ENCODE measurements around the gene CSN1S1.
"Not testable (repeated sequence)": the region's sequence is repeated elsewhere in the genome, so short reads cannot be mapped to it uniquely, and the experiment has no call there.

Gene CSN1S1, protein sequence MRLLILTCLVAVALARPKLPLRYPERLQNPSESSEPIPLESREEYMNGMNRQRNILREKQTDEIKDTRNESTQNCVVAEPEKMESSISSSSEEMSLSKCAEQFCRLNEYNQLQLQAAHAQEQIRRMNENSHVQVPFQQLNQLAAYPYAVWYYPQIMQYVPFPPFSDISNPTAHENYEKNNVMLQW

DNA sequence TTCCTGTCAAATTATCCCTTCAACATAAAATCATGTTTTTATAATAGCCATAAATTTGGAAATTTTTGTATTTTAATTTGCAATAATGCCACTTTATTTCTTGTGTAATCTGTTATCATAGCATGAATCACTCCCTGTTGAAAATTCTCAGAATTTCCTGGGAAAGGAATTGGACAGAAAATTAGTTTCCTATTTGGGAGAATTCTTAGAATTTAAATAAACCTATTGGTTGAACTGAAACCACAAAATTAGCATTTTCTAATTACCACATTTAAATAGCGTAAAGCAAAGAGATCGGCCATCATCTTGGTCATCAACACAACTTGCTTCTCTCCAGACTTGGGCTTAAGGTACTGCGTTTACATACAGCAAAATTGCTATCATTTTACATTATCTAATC, at the start of gene CSN1S1:
TSS of gene CSN1S1 (plus strand) at position 301 of the 400 bp plus-strand sequence. CDS start 1,488 bp downstream, outside the sequence.
- no peak for DNase-seq

DNA sequence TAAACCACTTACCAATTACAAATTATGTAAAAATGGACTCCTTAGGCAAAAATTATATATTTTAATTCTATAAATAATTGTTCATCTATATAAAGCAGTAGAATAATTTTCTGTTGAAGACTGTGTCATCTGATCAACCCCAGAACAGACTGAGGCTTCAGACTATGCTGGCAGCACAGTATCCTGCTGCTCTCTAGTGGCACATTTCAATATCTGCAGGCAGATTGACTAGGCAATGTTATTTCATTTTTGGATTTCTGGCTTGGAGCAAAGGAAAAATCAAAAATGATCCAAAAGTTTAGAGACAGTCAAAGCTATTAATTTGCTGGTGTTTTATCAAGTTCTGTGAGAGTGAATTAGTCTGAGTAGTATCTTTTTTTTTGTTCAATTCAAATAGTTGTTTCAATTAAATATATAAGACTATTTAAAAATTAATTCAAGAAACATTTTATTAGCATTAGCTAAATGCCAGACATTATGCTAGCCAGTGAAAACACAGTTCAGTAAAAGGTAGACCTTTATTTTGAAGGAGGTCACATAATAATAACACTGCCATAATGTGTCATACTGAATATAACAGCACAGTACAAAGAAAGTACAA, 49.6 kb upstream of the CSN1S1 start:
- peak; percentile 35 for DNase-seq

DNA sequence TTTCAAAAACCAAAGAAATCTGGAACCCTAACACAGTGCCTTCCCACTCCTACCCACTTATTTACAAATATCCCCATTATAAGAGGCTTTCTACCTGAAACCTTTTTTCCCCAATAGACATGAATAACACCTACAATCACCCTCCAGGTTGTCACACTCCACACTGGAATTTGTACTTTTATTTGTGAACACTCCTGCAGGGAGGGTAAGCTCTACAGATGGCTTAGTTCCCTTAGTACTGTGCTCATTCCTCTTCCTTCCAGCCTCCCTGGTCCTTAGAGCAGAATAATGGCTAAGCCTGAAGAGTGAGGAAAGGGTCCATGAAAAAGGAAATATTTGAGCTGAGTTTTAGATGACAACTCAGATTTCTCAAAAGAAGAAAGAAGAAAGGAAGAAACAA, 48.7 kb upstream of the CSN1S1 start:
- no peak for DNase-seq

DNA sequence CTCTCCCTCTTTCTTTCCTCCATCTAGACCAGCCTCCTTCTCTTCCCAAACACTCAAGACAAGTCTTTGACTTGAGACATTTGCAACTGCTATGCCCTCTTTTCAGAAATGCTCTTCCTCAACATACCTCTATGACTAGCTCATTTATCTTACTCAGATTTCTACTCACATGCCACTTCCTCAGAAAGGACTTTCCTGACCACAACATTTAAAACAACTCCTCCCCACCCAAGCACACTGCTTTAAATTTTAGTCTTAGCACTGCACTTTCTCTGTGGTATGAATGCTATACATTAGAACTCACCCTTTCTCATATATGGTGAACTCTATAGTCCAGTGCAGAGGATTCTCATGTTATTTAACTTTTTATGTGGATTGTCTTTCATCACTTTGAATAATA, 42.5 kb upstream of the CSN1S1 start:
- DNase-seq, result no peak

DNA sequence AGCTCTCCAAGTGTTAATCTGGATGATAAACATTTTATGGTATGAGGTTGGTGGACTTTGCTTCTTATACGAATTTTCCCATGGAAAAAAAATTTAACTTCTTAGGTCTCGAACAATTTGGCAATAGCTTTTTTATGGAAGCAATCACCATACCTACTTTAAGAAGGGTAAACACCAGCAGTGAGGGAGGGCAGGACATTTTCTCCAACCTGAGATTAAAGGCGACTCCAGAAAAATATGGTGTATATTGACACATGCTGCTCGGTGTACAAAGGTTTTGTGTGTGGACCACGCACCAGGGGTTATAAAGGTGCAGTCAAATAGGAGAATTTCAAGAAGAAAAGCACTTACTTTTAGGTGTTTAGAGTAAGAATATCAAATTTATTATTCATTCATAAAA, 36.7 kb upstream of the CSN1S1 start:
- DNase-seq, result no peak

DNA sequence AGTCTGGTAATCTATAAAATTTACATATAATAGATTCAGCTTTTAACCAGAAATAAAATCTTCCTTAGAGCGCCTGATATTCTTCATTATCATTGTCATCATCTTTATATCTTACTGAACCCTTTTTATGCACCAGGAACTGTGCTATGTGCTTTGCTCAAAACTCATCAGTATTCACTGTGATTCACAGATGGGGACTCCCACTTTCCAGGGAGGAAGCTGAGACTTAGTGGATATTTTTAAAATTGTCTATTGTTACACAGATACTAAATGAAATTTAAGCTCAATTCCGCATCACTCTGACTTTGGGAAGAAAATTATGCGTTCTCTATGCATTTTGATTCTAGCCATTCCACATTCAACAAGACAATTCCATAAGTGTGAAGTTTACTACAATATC, 36.1 kb upstream of the CSN1S1 start:
- DNase-seq, result no peak

DNA sequence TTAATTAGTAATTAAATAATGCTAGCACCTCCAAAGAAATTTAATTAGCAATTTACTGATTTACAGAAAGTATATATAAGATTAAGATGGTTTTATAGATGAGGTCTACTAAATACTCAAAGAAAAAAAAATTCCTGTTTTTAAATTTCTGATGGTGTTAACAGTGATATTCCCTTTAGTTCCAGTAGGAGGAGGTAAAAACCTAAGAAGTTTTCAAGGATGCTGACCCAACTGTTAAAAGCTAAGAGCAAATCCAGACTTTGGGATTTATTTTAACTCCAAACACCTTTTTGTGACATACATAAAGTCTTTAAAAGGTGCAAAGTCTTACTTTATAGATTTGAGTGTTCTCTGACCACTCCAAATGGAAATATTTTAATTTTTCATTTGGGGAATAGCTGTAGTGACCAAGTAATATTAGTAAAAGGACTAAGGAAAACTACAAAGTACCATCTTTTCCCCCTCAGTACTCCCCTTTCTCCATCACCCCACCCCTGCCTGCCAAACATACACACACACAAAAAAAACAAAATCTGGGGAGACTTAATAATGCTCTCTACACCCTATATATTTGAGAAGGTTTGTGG, 34.2 kb upstream of the CSN1S1 start:
- no peak for DNase-seq

DNA sequence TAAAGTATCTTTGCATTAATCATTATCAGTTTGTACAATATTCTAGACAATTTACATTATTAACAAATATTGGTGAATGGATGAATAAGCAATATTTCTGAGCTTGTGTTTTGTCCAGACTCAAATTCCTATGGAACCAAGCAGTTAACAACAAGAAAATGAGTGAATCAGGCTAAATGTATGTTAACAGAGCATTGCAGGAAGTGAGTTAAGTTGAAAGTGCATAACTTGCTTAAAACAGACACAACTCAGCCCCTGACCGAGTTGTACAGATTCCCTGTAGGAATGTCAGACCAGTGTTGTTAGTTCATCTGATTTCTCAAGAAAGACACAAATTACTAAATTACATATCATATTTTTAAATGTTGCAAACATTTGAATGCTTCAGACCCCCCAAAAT, 23.7 kb upstream of the CSN1S1 start:
- no peak for DNase-seq

DNA sequence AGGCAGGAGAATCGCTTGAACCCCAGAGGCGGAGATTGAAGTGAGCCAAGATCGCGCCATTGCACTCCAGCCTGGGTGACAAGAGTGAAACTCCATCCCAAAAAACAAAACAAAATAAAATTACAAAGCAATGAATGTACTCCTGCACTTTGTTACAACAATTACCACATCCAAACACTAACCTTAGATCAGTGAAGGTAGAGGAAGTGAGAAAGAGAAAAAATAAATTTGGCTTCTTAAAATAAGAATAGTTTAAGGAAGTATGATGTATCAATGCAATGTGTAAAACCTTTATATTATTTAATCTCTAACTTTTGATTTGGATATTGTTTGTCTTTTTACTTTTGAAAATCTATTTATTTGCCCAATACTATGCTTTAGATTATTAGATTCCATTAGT, 21.7 kb upstream of the CSN1S1 start:
- DNase-seq, result no peak

DNA sequence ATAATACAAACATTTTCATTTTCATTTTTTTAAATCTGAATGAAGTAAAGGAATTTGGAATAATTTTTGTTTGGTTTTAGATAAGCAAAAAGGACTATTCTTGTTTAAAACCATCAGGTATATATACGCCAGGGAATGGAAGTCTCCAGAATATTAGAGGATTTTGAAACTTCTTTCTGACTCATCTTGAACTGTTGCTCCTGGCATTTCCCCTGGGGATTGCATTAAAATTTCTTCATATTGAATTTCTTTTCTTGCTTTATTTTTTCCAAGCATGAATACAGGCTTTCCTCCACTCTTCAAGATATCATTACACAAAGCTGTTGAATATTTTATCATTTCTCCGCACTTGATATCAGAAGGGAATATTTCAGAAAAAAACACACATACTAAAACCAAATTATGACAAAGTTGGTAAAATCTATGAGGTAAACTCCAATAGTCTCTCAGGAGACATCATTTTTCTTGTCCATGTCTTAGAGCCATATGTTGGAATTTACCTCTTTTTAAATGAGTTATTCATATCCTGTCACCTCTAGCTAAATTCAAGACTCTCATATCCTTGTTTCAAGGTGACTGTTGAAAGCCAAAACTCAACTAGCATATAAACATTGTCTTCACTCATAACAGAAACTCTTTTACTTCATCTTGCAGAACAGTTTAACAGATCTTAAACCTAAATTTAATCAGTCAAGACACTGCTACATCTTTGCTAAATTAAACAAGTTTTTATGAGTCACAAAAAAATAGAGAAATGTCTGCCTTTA, 20.7 kb upstream of the CSN1S1 start:
- no peak for DNase-seq

DNA sequence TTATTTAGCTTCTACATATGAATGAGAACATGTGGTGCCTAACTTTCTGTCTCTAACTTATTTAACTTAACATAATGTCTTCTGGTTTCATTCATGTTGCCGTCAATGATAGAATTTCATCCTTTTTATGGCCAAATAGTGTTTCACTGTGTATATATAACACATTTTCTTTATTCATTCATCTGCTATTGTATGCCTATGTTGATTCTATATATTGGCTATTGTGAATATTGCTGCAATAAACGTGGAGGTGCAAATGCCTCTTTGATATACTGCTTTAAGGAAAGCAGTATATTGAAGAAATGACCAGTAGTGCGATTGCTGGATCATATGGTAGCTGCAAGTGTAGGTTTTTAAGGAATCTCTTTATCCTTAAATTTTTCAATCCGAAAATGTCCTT, 10.0 kb upstream of the CSN1S1 start:
- no peak for DNase-seq

DNA sequence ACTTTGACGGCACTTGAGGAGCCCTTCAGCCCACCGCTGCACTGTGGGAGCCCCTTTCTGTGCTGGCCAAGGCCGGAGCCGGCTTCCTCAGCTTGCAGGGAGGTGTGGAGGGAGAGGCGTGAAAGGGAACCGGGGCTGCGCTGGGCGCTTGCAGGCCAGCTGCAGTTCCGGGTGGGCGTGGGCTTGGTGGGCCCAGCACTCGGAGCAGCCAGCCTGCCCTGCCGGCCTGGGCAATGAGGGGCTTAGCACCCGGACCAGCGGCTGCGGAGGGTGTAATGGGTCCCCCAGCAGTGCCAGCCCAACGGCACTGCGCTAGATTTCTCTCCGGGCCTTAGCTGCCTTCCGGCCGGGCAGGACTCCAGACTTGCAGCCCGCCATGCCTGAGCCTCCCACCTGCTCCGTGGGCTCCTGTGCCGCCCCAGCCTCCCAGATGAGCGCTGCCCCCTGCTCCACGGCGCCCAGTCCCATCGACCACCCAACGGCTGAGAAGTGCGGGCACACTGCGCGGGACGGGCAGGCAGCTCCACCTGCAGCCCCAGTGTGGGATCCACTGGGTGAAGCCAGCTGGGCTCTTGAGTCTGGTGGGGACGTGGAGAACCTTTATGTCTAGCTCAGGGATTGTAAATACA, 7.0 kb upstream of the CSN1S1 start:
- DNase-seq, result not testable (repeated sequence)

DNA sequence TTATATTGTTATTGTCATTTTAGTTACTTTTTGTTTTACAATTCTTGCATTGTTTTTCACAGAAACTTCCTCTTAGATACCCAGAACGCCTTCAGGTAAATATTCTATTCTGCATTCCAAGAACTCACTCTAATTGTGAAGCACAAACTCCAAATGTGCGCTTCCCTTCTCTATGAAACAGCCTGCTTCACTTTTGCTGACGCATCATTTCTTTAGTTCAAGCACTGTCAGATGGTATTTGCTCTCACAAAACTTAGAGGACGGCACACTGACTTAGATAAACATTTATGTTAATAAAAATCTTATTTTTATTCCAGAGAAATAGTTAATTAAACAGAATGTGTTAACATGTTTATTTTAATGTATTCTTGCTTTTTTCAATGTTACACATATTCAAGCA, 3.3 kb downstream of the CSN1S1 start:
- DNase-seq, result no peak

DNA sequence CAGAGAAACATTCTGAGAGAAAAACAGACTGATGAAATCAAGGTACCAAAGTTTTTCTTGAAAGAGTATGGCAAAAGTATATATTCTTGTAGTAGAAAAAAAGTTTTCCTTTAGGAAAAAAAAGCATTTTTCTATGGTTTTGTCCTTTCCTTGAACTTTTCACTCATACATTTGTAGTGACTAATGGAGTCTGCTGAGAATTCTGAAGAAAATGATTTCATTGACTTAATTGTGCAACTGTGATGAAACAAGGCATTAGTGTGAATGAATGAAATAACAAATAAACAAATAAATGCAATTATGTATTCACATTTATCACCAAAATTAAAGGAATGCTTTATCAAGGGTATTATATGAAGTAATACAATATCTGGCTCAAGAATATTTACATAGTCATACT, 5.7 kb downstream of the CSN1S1 start:
- no peak for DNase-seq

DNA sequence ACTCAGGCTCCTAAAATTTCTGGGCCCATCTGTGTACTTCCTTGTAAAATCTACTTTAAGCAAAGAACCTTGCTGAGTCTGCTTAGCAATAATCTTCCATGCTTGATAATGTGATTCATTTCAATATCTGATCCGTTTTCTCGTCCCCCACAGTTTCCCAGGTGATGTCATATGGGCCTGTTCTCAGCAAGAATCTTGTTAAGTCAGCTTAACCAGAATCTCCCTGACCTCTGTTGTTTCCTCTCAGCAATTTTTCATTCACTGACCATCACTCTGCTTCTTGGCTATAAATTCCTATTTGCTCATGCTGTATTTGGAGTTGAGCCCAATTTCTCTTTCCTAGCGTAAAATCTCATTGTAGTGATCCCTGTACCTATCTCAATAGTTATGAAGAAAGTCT, 20.7 kb downstream of the CSN1S1 start:
- no peak for DNase-seq

DNA sequence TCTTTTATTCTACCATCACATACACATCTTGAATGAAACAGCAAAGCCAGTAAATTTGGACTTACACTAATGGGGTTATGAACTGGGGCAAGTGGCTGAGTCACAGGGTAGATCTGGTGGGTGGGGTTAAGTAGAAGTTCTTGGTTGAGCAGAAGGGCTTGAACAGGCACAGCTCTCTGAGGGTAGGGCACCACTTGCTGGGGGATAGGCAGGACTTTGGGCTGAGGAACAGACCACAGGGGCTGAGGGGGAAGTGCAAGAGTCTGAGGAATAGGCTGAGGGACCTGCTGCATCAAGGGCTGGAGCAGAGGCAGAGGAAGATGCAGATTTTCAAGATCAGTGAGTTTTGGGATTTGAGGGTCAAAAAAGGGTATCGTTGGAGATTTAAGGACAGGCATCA, 26.3 kb downstream of the CSN1S1 start:
- DNase-seq, result no peak

DNA sequence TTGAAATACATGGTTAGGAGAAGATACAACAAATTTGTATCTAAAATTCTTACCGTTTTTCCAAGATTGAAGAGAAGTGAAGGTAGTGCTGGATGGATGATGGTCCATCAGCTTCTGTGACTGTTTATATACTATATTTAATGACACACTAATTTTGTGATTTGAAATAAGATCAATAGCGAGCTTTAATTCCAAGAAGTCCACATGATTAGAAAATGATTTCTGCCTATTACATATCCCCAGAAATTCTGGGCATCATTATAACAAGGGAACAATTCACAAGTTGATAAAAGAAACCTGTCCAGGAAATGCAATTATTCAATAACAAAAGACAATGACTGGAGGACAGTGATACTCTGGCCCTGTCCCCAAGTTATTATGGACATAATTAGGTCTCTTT, 34.8 kb downstream of the CSN1S1 start, which contains the start of gene CSN2:
TSS of gene CSN2 (minus strand) at position 101 of the 400 bp plus-strand sequence. CDS start 4,733 bp downstream, outside the sequence.
- no peak for DNase-seq

DNA sequence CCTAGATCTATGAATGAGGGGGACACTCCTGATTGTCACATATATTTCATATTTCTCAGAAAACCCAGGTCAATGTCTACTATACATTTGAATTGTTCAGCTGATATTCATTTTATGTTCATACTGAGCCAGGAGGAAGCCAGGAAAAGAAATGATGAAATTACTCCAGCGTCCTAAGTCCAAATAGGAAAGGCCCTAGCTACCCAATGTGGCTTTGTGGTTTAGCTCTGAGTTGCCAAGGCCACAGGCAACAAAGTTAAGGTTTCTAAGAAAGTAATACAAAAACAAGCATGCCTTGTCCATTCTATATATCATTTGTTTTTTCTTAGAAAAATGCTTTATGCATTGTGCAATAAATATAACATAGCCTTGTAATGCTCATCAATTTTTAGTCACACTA, 39.2 kb downstream of the CSN1S1 start:
- DNase-seq, result no peak

DNA sequence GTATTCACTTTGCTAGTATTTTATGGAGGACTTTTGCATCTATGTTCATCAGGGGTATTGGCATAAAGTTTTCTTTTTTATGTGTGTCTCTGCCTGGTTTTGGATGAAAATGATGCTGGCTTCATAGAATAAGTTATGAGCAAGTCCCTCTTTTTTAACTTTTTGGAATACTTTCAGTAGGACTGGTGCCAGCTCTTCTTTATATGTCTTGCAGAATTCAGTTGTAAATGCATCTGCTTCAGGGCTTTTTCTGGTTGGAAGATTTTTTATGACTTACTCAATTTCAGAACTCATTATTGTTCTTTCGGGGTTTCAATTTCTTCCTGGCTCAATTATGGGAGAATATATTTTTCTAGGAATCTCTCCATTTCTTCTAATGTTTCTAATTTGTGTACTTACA, 43.8 kb downstream of the CSN1S1 start:
- DNase-seq, result no peak

DNA sequence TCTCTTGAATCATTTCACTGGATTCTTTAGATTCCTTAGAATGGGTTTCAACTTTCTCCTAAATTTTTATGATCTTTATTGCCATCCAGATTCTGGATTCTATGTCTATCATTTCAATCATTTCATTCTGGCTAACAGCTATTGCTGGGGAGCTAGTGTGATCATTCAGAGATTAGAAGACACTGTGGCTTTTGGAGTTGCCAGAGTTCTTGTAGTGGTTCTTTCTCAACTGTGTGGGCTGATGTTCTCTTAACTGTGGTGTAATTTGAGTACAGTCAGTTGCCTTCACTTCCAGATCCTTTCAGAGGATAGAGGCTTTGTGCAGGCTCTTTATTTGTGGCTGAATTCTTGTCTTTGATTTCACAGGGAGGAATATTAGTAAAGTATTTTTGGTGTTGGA, 46.7 kb downstream of the CSN1S1 start:
- no peak for DNase-seq

DNA sequence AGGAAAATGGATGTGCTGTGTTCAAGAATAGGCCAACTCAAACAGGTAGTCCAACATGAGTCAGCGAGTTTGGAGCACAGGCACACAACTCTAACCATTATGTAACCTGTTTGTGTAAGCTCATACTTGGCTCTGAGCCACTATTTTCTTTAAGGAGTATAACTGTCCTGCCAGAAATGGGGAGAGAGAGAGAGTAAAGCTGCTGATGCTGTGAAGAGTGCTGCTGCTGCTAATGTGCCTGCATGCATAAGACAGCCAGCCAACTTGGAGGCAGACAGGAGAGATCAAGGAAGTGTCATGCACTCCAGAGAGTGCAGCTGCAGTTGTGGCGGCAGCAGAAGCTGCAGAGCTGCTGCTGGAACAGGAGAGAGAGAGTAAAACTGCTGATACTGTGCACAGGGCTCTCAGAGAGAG, 53.2 kb downstream of the CSN1S1 start:
- no peak for DNase-seq

DNA sequence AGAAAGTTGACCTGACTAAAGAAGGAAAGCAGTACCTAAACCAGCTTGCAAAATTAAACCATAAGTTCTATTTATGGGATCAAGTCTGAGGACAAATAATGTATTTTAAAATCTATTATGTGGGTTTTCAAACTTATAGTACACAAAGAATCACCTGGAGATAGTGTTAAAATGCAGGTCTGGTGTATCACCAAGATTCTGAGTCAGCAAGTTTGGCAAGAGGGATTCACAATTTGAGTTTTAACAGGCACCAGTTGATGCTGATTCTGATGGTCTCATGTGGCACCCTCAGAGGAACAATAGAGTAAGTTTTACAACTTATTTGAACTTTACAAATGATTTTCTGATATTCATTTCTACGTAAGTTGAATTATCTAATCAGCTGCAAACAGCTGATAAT, 55.8 kb downstream of the CSN1S1 start:
- DNase-seq, result no peak

DNA sequence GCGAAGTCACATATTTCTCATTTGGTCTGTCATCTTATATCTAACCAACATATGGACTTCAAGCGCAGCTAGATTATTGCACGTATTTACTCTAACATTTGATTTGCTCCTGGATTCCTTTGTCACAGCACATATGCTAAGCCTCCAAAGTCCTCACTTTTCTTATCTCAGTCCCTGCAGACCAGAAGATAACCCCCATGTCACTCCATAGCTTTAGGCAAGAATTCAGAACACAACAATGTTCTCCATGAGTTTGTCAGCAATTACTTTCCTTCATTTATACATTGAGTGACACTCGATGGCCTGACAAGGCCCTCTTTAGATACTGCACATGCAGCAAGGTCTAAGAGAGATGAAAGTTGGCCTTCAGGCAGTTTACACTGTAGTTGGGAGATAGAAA, 60.1 kb downstream of the CSN1S1 start:
- no peak for DNase-seq

DNA sequence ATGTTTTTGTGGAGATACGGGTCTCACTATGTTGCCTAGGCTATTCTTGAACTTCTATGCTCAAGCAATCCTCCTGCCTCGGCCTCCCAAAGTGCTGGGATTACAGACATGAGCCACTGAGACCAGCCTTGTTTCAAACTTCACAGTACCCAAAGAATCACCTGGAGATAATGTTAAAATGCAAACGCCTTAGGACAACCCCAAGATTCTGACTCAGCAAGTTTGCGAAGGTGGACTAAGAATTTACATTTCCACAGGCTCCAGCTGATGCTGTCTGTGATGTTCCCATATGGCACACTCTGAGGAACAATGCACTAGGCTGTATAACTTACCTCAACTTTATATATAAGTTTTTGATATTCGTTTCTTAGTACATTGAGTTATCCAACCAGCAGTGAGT, 63.9 kb downstream of the CSN1S1 start:
- no peak for DNase-seq
